K562 (cell line): ENCODE data around the gene ALOX12. TPM values are rescaled to one million over a fixed set of nuclear protein-coding genes. Genes with fewer than 3 reads are reported as not detected.

Experiments
- ARID4B ChIP-seq: sonication (generic); formaldehyde crosslinking; IDR thresholded peaks from 2 replicates; pipeline ENCODE4 v1.8.0; 2022; ENCODE audit warnings: mild to moderate bottlenecking, missing genetic modification reagents
- CBFA2T3 ChIP-seq: fragments of 450-650 bp; IDR thresholded peaks from 2 replicates; pipeline ENCODE4 v1.6.1; 2017
- EP400 ChIP-seq: fragments of 450-650 bp; IDR thresholded peaks from 2 replicates; pipeline ENCODE4 v1.6.1; 2017; ENCODE audit warnings: antibody characterized with exemption, mild to moderate bottlenecking, moderate library complexity
- ESRRB ChIP-seq: fragments of 250-450 bp; sonication (Bioruptor Pico); IDR thresholded peaks from 2 replicates; pipeline ENCODE4 v1.5.0; 2020; ENCODE audit warnings: mild to moderate bottlenecking, moderate library complexity, borderline replicate concordance
- ETS1 ChIP-seq: conservative IDR thresholded peaks from 2 replicates; pipeline ENCODE4 v1.6.1; 2011; ENCODE audit warnings: low read depth, mild to moderate bottlenecking, low read length; ENCODE audit not compliant: control insufficient read depth
- KDM4B ChIP-seq, 2 experiments: fragments of 450-650 bp in 1 of 2; sonication (generic) in 1 of 2; IDR thresholded peaks; 2 replicates each; pipeline ENCODE4 v1.6.1; 2016 to 2017; ENCODE audit warnings: borderline replicate concordance in 2 of 2, antibody characterized with exemption in 1 of 2, low read depth in 1 of 2, mild to moderate bottlenecking in 1 of 2
- RBM15 ChIP-seq: fragments of 200-400 bp; formaldehyde crosslinking; IDR thresholded peaks from 2 replicates; pipeline ENCODE4 v1.6.1; 2018; ENCODE audit warnings: mild to moderate bottlenecking, low read length, moderate library complexity; ENCODE audit not compliant: insufficient read depth
- polyA plus RNA-seq, 8 experiments: library from polyadenylated mRNA; depleted of rRNA in 4 of 8; stranded (reverse) in 5 of 8; unstranded in 3 of 8; fragments of >200 nt; fragmentation: Nextera tagmentation in 2 of 8; fragmentation: Illumina TruSeq in 1 of 8; extraction: Ambion mirVana in 2 of 8; extraction: Trizol in 1 of 8; gene quantifications; 2 replicates each; pipeline versions ENCODE4 v1.2.1 to v1.2.3, GENCODE V29; 2011 to 2014; ENCODE audit warnings: inconsistent platforms in 1 of 8, missing spikeins in 1 of 8
- total RNA-seq, 7 experiments: library from RNA; depleted of rRNA in 6 of 7; stranded (reverse); fragments of >200 nt in 6 of 7; fragmentation: Illumina TruSeq in 2 of 7; extraction: Trizol in 2 of 7; gene quantifications; 2 replicates each; pipeline versions ENCODE4 v1.2.1 to v1.2.3, GENCODE V29; 2011 to 2021; ENCODE audit warnings: low replicate concordance in 1 of 7
- TF ChIP-seq, protein P1 (sequence below): fragments of 250-450 bp; sonication (Bioruptor Pico); IDR thresholded peaks from 2 replicates; pipeline ENCODE4 v1.5.0; 2022; ENCODE audit warnings: mild to moderate bottlenecking
- TF ChIP-seq, protein P2 (sequence below): fragments of 200-800 bp; sonication (Bioruptor generic); IDR thresholded peaks from 2 replicates; pipeline ENCODE4 v1.6.1; 2016; ENCODE audit warnings: missing genetic modification characterization, missing compliant biosample characterization

The ALOX12 gene
- total and polyA plus RNA-seq, 9 of the 15 experiments (the other 6 are each of a cell fraction or from before 2014, with no cell fraction given) = 0.09 to 1.1 (median 0.47) TPM; not detected in 1

GRCh38 chr17:6998855-6999508, 3.1 kb downstream of the ALOX12 start (continued):
- TF ChIP-seq, protein P1, sequence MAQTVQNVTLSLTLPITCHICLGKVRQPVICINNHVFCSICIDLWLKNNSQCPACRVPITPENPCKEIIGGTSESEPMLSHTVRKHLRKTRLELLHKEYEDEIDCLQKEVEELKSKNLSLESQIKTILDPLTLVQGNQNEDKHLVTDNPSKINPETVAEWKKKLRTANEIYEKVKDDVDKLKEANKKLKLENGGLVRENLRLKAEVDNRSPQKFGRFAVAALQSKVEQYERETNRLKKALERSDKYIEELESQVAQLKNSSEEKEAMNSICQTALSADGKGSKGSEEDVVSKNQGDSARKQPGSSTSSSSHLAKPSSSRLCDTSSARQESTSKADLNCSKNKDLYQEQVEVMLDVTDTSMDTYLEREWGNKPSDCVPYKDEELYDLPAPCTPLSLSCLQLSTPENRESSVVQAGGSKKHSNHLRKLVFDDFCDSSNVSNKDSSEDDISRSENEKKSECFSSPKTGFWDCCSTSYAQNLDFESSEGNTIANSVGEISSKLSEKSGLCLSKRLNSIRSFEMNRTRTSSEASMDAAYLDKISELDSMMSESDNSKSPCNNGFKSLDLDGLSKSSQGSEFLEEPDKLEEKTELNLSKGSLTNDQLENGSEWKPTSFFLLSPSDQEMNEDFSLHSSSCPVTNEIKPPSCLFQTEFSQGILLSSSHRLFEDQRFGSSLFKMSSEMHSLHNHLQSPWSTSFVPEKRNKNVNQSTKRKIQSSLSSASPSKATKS = no peak
- peak; percentile 74 for TF ChIP-seq CBFA2T3
- TF ChIP-seq ETS1 = no peak
- no peak for TF ChIP-seq RBM15
- peak; percentile 55 for TF ChIP-seq EP400
- TF ChIP-seq, protein P2, sequence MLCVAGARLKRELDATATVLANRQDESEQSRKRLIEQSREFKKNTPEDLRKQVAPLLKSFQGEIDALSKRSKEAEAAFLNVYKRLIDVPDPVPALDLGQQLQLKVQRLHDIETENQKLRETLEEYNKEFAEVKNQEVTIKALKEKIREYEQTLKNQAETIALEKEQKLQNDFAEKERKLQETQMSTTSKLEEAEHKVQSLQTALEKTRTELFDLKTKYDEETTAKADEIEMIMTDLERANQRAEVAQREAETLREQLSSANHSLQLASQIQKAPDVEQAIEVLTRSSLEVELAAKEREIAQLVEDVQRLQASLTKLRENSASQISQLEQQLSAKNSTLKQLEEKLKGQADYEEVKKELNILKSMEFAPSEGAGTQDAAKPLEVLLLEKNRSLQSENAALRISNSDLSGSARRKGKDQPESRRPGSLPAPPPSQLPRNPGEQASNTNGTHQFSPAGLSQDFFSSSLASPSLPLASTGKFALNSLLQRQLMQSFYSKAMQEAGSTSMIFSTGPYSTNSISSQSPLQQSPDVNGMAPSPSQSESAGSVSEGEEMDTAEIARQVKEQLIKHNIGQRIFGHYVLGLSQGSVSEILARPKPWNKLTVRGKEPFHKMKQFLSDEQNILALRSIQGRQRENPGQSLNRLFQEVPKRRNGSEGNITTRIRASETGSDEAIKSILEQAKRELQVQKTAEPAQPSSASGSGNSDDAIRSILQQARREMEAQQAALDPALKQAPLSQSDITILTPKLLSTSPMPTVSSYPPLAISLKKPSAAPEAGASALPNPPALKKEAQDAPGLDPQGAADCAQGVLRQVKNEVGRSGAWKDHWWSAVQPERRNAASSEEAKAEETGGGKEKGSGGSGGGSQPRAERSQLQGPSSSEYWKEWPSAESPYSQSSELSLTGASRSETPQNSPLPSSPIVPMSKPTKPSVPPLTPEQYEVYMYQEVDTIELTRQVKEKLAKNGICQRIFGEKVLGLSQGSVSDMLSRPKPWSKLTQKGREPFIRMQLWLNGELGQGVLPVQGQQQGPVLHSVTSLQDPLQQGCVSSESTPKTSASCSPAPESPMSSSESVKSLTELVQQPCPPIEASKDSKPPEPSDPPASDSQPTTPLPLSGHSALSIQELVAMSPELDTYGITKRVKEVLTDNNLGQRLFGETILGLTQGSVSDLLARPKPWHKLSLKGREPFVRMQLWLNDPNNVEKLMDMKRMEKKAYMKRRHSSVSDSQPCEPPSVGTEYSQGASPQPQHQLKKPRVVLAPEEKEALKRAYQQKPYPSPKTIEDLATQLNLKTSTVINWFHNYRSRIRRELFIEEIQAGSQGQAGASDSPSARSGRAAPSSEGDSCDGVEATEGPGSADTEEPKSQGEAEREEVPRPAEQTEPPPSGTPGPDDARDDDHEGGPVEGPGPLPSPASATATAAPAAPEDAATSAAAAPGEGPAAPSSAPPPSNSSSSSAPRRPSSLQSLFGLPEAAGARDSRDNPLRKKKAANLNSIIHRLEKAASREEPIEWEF = no peak
- TF ChIP-seq ARID4B (CRISPR knock-in tag) = peak; percentile 21; the same call in 1 of the 2 replicates
- no peak for TF ChIP-seq ESRRB
- TF ChIP-seq KDM4B (IDR thresholded peaks at IDR 0.05; ENCODE audit: borderline replicate concordance in 2 of 2, low read depth in 1 of 2) = no peak
